Fibroblast of lung (primary cell): ENCODE data around the gene PTK7. TPM values are rescaled to one million over a fixed set of nuclear protein-coding genes. Genes with fewer than 3 reads are reported as not detected.

Experiments
- DNase-seq, 2 donors: peaks; one replicate each; pipeline versions ENCODE4 v3.0.0 to v3.0.0-alpha.2; 2010; ENCODE audit warnings: low read depth in 2 of 2
- H2AFZ ChIP-seq: 2 replicates; pipeline ENCODE4 v1.5.1; 2012; ENCODE audit warnings: low read length, control low read depth, inconsistent platforms
- H3K27ac ChIP-seq: 2 replicates; pipeline ENCODE4 v1.5.1; 2011; ENCODE audit warnings: low read length, control low read depth; ENCODE audit not compliant: insufficient read depth
- H3K27me3 ChIP-seq: 2 replicates; pipeline ENCODE4 v1.5.1; 2011; ENCODE audit warnings: mild to moderate bottlenecking, low read length; ENCODE audit not compliant: control insufficient read depth, insufficient read depth
- H3K36me3 ChIP-seq: 2 replicates; pipeline ENCODE4 v1.5.1; 2011; ENCODE audit warnings: low read length; ENCODE audit not compliant: control insufficient read depth, insufficient read depth
- H3K4me1 ChIP-seq: 2 replicates; pipeline ENCODE4 v1.5.1; 2011; ENCODE audit warnings: low read length; ENCODE audit not compliant: control insufficient read depth, insufficient read depth; ENCODE audit errors: extremely low read depth
- H3K4me2 ChIP-seq: 2 replicates; pipeline ENCODE4 v1.5.1; 2011; ENCODE audit warnings: low read length, control low read depth; ENCODE audit not compliant: insufficient read depth; ENCODE audit errors: extremely low read depth
- H3K4me3 ChIP-seq, 4 experiments: fragments of 200-600 bp in 1 of 4; sonication (generic) in 1 of 4; replicated peaks in 1 of 4; 2 replicates each; pipeline ENCODE4 v1.5.1; 2011 to 2016; ENCODE audit warnings: low read length in 4 of 4, low read depth in 3 of 4, mild to moderate bottlenecking in 3 of 4, control low read depth in 2 of 4, inconsistent platforms in 1 of 4, mixed read lengths in 1 of 4; ENCODE audit not compliant: insufficient read depth in 1 of 4; ENCODE audit errors: control extremely low read depth in 1 of 4
- H3K79me2 ChIP-seq: 2 replicates; pipeline ENCODE4 v1.5.1; 2012; ENCODE audit warnings: mild to moderate bottlenecking, low read length, inconsistent platforms; ENCODE audit not compliant: control insufficient read depth, insufficient read depth
- H3K9ac ChIP-seq: 2 replicates; pipeline ENCODE4 v1.5.1; 2011; ENCODE audit warnings: mild to moderate bottlenecking, low read length, control low read depth; ENCODE audit not compliant: insufficient read depth
- H3K9me3 ChIP-seq: 2 replicates; pipeline ENCODE4 v1.5.1; 2012; ENCODE audit warnings: low read depth, low read length; ENCODE audit not compliant: control insufficient read depth, insufficient read depth
- H4K20me1 ChIP-seq: 2 replicates; pipeline ENCODE4 v1.5.1; 2011; ENCODE audit warnings: low read length; ENCODE audit not compliant: control insufficient read depth, insufficient read depth; ENCODE audit errors: extremely low read depth
- EZH2 ChIP-seq: IDR thresholded peaks from 2 replicates; pipeline ENCODE4 v1.5.1; 2012; ENCODE audit warnings: low read length, control low read depth, mild to moderate bottlenecking; ENCODE audit errors: missing control alignments
- polyA plus RNA-seq, 2 donors: library from polyadenylated mRNA; depleted of rRNA in 1 of 2; stranded (reverse) in 1 of 2; unstranded in 1 of 2; fragments of >200 nt; gene quantifications; 2 replicates each; pipeline ENCODE4 v1.2.1, GENCODE V29; 2011 to 2012; ENCODE audit warnings: missing spikeins in 1 of 2
- total RNA-seq: library from RNA; depleted of rRNA; stranded (reverse); fragments of >200 nt; gene quantifications from 2 replicates; pipeline ENCODE4 v1.2.1, GENCODE V29; 2014
- TF ChIP-seq, protein P1 (sequence below), 2 donors: IDR thresholded peaks in 1 of 2; conservative IDR thresholded peaks in 1 of 2; 1 replicate in 1 of 2; 2 replicates in 1 of 2; pipeline ENCODE4 v1.5.1; 2011 to 2012; ENCODE audit warnings: low read length in 2 of 2, control low read depth in 1 of 2, inconsistent platforms in 1 of 2, low read depth in 1 of 2, mild to moderate bottlenecking in 1 of 2

Gene PTK7
- total and polyA plus RNA-seq, 2 donors (not counting 1 experiment from before 2014, with no cell fraction given), result 145 to 149 TPM

DNA sequence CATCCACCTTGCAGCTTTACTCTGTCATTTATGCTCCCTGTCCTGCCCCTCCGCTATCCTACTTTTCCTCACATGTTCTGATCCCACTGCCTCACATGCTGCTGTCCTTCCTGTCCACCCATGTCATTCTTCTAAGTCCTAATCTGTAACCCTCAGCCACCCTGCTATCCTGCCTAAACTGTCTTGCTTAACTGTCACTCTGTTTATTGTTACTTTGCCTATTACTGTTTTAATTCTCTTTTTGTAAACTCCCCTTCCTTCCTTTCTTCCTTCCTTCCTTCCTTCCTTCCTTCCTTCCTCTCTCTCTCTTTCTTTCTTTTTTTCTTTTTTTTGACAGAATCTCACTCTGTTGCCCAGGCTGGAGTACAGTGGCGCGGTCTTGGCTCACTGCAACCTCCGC lies 107.3 kb downstream of the PTK7 start:
- Histone ChIP-seq H3K9me3 (no peaks in the 10 kb centered on the region), H3K4me1 (peaks cover 6% of the 10 kb centered on the region), H3K27me3 (no peaks in the 10 kb centered on the region), H3K36me3 (peaks cover 31% of the 10 kb centered on the region), H3K27ac (no peak overlapping the region), H3K79me2 (peaks cover 3% of the 10 kb centered on the region), H2AFZ (no peak overlapping the region), H3K9ac (no peak overlapping the region), H3K4me3 (no peak overlapping the region), H3K4me2 (no peak overlapping the region), H4K20me1 (no peaks in the 10 kb centered on the region)
- DNase-seq, result no peak
- no peak for TF ChIP-seq EZH2
- TF ChIP-seq, protein P1, sequence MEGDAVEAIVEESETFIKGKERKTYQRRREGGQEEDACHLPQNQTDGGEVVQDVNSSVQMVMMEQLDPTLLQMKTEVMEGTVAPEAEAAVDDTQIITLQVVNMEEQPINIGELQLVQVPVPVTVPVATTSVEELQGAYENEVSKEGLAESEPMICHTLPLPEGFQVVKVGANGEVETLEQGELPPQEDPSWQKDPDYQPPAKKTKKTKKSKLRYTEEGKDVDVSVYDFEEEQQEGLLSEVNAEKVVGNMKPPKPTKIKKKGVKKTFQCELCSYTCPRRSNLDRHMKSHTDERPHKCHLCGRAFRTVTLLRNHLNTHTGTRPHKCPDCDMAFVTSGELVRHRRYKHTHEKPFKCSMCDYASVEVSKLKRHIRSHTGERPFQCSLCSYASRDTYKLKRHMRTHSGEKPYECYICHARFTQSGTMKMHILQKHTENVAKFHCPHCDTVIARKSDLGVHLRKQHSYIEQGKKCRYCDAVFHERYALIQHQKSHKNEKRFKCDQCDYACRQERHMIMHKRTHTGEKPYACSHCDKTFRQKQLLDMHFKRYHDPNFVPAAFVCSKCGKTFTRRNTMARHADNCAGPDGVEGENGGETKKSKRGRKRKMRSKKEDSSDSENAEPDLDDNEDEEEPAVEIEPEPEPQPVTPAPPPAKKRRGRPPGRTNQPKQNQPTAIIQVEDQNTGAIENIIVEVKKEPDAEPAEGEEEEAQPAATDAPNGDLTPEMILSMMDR (conservative IDR thresholded peaks at IDR 0.05 in 1 of 2, IDR thresholded peaks at IDR 0.05 in 1 of 2; ENCODE audit: low read depth in 1 of 2, low read length in 2 of 2), result no peak

DNA sequence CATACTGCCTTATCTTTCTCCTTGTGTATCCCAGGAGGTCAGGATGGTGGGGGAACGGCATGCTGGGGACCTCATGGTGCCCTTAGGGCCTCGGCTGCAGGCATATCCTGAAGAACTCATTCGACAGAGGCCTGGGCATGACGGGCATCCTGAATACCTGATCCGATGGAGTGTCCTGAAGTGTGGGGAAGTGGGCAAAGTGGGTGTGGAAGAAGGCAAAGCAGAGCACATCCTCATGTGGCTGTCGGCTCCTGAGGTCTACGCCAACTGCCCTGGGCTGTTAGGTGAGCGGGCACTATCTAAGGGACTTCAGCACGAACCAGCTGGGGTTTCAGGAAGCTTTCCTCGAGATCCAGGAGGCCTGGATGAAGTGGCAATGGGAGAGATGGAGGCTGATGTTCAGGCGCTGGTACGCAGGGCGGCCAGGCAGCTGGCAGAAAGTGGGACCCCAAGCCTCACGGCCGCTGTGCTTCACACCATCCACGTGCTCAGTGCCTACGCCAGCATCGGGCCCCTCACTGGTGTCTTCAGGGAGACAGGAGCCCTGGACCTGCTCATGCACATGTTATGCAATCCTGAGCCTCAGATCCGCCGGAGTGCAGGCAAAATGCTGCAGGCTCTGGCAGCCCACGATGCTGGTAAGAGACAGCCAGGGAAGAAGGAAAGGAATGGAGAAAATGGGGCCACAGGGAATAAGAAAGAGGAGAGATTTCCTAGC lies 108.3 kb downstream of the PTK7 start:
- no peak overlapping the region for H3K4me3 ChIP-seq
- H4K20me1 ChIP-seq, result no peaks in the 10 kb centered on the region
- peaks cover 3% of the 10 kb centered on the region for H3K79me2 ChIP-seq
- peaks cover 26% of the 10 kb centered on the region for H3K36me3 ChIP-seq
- no peak for DNase-seq
- no peak for TF ChIP-seq EZH2
- TF ChIP-seq, protein P1 (conservative IDR thresholded peaks at IDR 0.05 in 1 of 2, IDR thresholded peaks at IDR 0.05 in 1 of 2; ENCODE audit: low read depth in 1 of 2, low read length in 2 of 2), result no peak
- H3K27ac ChIP-seq, result no peak overlapping the region
- H2AFZ ChIP-seq, result no peak overlapping the region
- peaks cover 6% of the 10 kb centered on the region for H3K4me1 ChIP-seq
- H3K9ac ChIP-seq, result no peak overlapping the region
- H3K27me3 ChIP-seq, result no peaks in the 10 kb centered on the region
- H3K4me2 ChIP-seq, result no peak overlapping the region
- H3K9me3 ChIP-seq, result no peaks in the 10 kb centered on the region

DNA sequence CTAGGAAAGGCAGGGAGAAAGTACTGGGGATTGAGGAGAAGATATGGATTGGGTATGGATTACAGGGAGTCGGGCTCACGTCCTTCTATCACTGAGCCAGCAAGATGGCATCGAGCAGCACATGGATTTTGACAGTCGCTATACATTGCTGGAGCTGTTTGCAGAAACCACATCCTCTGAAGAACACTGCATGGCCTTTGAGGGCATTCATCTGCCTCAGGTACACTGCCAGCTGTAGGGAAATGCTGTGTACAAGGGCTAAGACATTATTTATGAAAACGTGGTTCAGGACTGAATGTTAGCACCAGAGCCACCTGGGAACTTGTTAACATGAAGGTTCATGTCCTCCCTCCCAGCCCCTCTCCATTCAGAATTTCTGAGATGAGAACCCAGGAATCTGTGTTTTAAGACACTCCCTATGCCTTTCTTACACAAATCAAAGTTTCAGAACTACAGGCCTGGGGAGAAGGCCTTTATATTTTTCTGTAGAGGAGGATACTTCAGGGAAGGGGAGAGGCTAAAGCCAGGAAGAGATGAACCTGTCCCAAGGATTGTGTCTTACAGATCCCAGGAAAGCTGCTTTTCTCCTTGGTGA lies 109.4 kb downstream of the PTK7 start:
- H3K36me3 ChIP-seq, result peaks cover 24% of the 10 kb centered on the region
- H3K79me2 ChIP-seq, result peaks cover 3% of the 10 kb centered on the region
- no peak for TF ChIP-seq EZH2
- TF ChIP-seq, protein P1 (conservative IDR thresholded peaks at IDR 0.05 in 1 of 2, IDR thresholded peaks at IDR 0.05 in 1 of 2; ENCODE audit: low read depth in 1 of 2, low read length in 2 of 2), result no peak
- H3K9ac ChIP-seq, result no peak overlapping the region
- no peaks in the 10 kb centered on the region for H3K9me3 ChIP-seq
- H2AFZ ChIP-seq, result no peak overlapping the region
- H4K20me1 ChIP-seq, result no peaks in the 10 kb centered on the region
- no peak overlapping the region for H3K27ac ChIP-seq
- H3K4me3 ChIP-seq, result no peak overlapping the region
- peaks cover 6% of the 10 kb centered on the region for H3K4me1 ChIP-seq
- H3K4me2 ChIP-seq, result no peak overlapping the region
- no peaks in the 10 kb centered on the region for H3K27me3 ChIP-seq
- no peak for DNase-seq
